Measurements from ENCODE around the gene ZFHX3.

The ZFHX3 gene

GRCh38 chr16:72923757-72924156 lies 124.2 kb downstream of the ZFHX3 start:
- DNase-seq = peak; percentile 50

DNA sequence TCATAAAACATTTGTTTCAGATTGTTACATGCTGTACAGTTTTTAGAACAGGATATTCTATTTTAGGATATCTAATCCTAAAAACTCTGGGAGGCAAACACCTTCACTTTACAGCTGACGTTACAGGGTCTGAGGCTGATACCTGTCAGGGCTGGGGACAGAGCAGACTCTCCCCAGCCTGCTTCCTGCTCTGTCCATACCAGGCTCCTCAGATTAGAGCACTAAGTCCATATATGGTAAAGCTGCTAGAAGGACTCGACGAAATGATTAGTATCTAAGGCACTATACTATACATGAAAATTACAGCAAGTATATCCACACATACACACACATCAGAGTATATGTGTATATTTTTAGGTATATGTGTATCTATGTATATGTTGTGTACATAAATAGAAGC lies 125.2 kb downstream of the ZFHX3 start:
- no peak for DNase-seq

GRCh38 chr16:72921620-72922019 lies 126.3 kb downstream of the ZFHX3 start:
- DNase-seq = no peak

- DNase-seq = no peak
These were observed 126.8 kb downstream of the ZFHX3 start for GRCh38 chr16:72921106-72921505.

- no peak for DNase-seq
These were observed 130.9 kb downstream of the ZFHX3 start for GRCh38 chr16:72917051-72917450.

DNA sequence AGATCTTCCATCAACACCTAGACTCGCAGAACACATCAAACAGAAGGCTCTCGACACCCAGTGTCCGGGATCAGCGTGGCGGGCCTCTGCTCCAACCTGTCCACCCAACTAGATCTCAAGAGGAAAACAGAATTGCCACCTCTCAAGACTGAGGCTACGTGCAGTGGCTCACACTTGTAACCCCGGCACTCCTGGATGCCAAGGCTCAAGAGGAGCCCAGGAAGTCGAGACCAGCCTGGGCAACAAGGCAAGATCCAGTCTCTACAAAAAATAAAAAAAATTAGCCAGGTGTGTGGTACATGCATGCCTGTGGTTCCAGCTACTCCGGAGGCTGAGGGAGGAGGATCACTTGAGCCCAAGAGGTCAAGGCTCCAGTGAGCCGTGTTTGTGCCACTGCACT lies 132.6 kb downstream of the ZFHX3 start:
- no peak for DNase-seq

GRCh38 chr16:72913551-72913950 lies 134.4 kb downstream of the ZFHX3 start:
- no peak for DNase-seq

- DNase-seq = no peak
These were observed 136.0 kb downstream of the ZFHX3 start for GRCh38 chr16:72911971-72912370.

DNA sequence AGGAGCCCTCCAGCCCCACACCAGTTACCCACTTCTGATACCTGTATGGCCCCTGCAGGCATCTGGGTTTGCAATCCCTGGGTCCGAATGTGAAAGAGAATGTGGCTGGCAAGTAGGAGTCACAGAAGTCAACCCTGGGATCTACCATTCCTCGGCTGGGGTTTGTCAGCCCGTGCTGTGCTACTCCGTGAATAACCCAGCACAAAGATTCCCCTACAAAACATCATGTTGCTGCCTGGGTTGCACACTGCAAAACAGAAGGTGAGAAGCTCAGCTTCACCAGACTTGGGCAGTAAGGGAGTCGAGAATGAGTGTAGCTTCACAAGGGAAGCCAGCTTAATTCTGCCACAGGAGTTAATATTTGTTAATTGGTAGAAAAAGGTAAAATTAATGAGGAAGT lies 137.1 kb downstream of the ZFHX3 start:
- no peak for DNase-seq

- no peak for DNase-seq
These were observed 137.5 kb downstream of the ZFHX3 start for GRCh38 chr16:72910381-72910780.

DNA sequence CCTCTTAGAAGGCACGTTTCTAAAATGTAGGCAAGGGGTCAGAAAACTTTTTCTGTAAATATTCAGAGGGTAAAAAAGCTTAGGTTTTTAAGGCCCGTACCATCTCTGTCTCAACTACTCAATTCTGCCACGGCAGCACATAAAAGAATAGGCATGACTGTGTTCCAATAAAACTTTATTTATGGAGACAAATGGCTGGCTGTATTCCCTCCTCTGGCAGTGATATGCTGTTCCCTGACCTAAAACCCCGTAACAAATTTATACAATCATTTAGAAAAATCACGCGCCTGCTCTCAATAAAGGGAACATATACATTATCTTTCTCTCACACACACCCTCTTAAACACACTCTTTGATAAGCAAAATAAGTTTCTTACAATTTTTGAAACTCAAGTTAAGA lies 138.7 kb downstream of the ZFHX3 start:
- DNase-seq = no peak

GRCh38 chr16:72908362-72909167 lies 139.4 kb downstream of the ZFHX3 start:
- no peak for DNase-seq

DNA sequence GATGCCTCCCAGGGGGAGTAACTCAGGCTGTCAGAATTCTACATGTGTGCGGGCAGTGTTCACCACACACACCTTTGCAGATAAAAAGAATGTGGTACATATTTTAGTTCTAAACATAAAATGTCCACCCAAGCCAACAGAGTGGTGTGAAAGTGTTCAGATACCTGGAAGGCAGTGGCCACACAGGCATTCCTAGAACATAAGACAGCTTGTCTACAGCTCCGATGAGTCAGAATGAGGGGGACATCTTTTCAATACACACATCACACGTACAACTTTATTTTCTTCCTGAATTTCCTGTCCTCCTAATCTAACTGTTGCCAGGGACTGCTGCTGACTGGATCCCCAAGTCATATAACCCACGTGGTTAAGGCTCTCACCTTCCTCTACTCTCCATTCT lies 142.3 kb downstream of the ZFHX3 start:
- no peak for DNase-seq

GRCh38 chr16:72903176-72903575 lies 144.8 kb downstream of the ZFHX3 start:
- DNase-seq = no peak

DNA sequence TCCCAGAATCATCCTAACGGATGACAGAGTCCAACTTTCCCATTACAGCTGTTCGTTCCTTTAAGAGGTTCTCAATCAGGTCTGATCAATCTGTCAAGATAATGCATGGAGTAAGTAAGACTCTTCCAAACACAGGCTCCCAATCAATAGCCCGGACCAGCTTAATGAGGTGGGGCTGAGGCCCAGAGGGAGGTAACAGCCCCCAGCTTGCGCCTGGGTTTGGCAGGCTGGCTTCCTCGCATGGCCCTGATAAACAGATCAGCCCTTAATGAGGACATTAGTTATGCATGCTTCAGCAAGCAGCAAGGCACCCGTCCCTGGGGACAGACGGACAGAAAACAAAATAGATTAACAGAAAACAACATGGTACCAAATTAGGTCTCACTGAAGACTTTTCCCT lies 145.7 kb downstream of the ZFHX3 start:
- no peak for DNase-seq

DNA sequence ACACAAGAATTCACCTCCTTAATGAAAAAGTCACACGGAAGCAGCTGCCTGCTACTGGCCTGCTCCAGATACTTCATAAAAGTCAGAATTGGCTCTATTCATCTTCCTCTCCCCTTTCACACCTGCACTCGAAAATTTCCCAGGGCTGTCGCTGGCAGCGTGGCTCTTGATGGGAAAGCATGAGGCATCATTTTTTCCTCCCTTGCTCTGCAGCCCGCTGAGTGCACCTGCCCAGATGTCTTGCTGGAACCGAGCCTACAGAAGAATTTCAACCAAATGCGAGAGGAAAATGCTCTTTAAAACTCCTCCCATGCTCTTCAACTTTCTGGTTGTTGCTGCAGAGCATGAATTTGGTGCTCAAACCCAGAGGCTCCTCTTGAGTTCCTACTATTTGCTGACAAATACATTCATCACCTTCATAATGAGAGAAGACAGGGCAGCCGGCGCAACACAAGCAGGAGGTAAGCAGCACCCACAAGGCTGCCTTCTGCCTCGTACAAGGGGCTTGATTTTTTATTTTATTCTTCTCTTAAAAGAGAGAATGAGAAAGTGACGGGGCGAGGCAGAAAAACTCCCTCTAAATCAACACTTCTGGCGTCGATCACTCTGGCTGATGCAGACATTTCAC lies 146.8 kb downstream of the ZFHX3 start:
- no peak for DNase-seq

DNA sequence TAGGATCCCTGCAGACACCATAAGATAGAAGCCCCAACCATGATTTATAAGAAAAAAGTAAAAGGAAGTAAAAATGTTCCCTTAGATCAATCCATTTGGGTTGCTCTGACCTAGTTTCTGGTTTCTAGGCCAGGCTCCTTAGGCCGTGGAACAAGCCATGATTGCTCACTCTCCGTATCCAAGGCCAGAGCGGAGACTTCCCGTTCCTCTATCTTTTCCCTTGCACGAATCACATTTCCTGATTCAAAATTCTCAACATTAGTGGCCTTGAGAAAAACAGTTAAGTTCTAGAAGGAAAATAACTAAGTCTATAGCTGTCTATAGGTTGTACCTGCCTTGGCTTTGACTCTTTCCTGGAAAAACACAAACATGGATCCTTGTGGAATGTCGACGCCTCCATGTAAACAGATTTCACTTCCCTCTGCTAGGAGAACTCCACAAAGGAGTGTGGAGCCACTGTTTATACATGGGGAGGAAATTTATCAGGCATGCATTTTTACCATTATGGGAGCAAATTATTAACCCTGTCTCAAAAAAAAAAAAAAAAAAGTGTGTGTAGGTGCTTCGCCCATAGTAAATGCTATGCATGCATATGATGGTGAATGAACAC lies 149.6 kb downstream of the ZFHX3 start:
- no peak for DNase-seq

DNA sequence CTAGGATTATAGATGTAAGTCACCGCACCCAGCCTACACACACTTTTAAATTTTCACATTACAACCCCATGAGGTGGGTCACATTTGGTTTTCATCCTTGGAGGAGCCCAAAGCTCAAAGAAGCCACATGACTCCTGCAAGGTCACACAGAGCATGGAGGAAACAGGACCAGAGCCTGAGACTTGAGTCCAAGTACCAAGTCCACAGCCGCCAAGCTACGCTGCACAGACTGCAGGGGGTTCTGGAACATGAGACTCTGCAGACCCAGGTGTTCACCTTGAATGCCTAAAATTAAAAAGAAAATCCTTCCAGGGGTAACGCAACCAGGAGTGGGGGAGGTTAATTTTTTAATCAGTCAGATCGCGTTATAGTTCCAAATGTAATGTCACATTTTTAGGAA lies 150.2 kb downstream of the ZFHX3 start:
- DNase-seq = no peak

GRCh38 chr16:72896485-72897118 lies 151.3 kb downstream of the ZFHX3 start:
- no peak for DNase-seq

DNA sequence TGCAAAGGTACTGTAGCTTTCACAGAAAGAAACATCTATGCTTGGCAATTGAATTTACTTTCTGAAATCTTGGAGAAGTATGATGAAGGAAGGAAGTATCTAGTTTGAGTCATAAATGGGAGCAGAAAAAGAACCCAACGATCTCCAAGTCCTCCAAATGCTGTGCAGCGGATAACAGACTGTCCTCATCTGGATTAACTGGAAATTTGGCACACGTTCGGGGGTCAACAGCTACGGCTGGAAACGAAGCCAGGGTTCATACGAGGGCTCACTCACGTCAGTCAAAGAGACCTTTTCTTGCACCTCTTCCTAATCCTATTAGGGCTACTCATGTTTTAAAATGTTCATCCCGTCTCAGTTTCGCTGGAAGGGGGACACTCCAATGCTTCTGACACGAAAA lies 152.0 kb downstream of the ZFHX3 start:
- no peak for DNase-seq

DNA sequence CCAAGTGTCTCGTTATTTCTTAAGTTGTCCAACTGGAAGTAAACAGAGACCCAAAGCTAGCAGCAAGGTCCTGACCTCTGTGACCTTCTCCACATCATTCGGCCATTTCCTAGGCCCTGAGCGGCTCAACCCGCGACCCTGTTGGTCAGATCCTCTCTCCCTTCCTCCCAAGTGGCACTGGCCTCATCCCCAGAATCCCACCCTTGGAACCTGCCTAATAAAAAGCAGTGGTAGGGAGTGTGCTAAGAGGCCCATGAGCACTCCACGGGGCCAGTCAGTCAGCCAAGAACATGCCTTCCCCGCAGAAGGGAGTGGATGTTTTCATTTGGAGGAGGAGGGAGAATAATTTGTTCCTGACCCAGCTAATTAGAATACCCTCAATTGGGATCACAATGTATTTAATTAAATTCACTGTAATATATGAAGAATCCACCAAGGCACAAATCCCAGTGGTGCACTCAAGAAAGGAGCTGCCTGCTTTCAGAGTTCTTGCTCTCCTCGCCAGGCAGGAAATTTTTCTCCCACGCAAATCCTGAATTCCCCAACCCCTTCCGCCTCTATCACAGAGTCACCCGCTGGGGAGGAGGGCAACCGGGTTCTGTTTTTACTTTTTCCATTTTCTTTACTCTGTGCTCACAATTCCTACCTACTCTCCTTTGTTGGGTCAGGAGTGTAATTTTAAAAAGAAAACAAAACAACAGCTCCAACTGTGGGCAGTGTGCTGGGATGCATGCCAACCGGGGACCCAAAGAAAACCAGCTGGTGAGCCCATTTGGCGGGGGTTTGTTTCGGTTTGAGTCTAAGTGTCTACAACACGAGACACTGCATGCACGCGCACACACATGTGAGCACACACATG lies 153.4 kb downstream of the ZFHX3 start:
- no peak for DNase-seq

GRCh38 chr16:72891291-72892227 lies 156.4 kb downstream of the ZFHX3 start:
- no peak for DNase-seq

All from NCI-H1436 treated with DMSO at 0.1 percent for 48 hours (cell line).